ENCODE measurements around the gene FLII.
"Not testable (repeated sequence)": the region's sequence is repeated elsewhere in the genome, so short reads cannot be mapped to it uniquely, and the experiment has no call there.

- not testable (repeated sequence) for TF ChIP-seq POLR2A, POLR2AphosphoS5 (IDR thresholded peaks at IDR 0.05)
- TF ChIP-seq, protein P1, sequence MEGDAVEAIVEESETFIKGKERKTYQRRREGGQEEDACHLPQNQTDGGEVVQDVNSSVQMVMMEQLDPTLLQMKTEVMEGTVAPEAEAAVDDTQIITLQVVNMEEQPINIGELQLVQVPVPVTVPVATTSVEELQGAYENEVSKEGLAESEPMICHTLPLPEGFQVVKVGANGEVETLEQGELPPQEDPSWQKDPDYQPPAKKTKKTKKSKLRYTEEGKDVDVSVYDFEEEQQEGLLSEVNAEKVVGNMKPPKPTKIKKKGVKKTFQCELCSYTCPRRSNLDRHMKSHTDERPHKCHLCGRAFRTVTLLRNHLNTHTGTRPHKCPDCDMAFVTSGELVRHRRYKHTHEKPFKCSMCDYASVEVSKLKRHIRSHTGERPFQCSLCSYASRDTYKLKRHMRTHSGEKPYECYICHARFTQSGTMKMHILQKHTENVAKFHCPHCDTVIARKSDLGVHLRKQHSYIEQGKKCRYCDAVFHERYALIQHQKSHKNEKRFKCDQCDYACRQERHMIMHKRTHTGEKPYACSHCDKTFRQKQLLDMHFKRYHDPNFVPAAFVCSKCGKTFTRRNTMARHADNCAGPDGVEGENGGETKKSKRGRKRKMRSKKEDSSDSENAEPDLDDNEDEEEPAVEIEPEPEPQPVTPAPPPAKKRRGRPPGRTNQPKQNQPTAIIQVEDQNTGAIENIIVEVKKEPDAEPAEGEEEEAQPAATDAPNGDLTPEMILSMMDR (IDR thresholded peaks at IDR 0.05) = not testable (repeated sequence)
These were observed 44.7 kb upstream of the FLII start for GRCh38 chr17:18303206-18303605.
